Astrocyte (in vitro differentiated cells and primary cell): ENCODE data around the gene BTBD6. TPM values are rescaled to one million over a fixed set of nuclear protein-coding genes. Genes with fewer than 3 reads are reported as not detected.
A peak's percentile ranks its signal among the peaks of the same experiment; 100 is the strongest.
"Not testable (repeated sequence)": the region's sequence is repeated elsewhere in the genome, so short reads cannot be mapped to it uniquely, and the experiment has no call there.

Source experiments
- DNase-seq: peaks from one replicate; pipeline ENCODE4 v3.0.0-alpha.2; 2010; ENCODE audit warnings: low read depth
- FAIRE-seq: peaks from 2 replicates; lab custom pipeline; 2011; peaks lifted over from hg19 to GRCh38; lab: Jason Lieb, UNC
- H2AFZ ChIP-seq: 2 replicates; pipeline ENCODE4 v1.6.0; 2012; ENCODE audit warnings: low read depth, low read length, inconsistent platforms
- H3K27ac ChIP-seq: 2 replicates; pipeline ENCODE4 v1.5.1; 2011; ENCODE audit warnings: low read depth, low read length, inconsistent platforms
- H3K27me3 ChIP-seq: 2 replicates; pipeline ENCODE4 v1.6.0; 2011; ENCODE audit warnings: low read length, inconsistent platforms; ENCODE audit not compliant: insufficient read depth
- H3K36me3 ChIP-seq: 2 replicates; pipeline ENCODE4 v1.5.1; 2011; ENCODE audit warnings: low read length, inconsistent platforms; ENCODE audit not compliant: insufficient read depth
- H3K4me1 ChIP-seq: 2 replicates; pipeline ENCODE4 v1.5.1; 2011; ENCODE audit warnings: low read length, inconsistent platforms; ENCODE audit not compliant: insufficient read depth
- H3K4me2 ChIP-seq: 2 replicates; pipeline ENCODE4 v1.6.0; 2012; ENCODE audit warnings: low read length, inconsistent platforms
- H3K4me3 ChIP-seq: 2 replicates; pipeline ENCODE4 v1.5.1; 2011; ENCODE audit warnings: low read depth, mild to moderate bottlenecking, low read length, inconsistent platforms; ENCODE audit not compliant: insufficient read depth
- H3K79me2 ChIP-seq: 2 replicates; pipeline ENCODE4 v1.6.0; 2012; ENCODE audit warnings: mild to moderate bottlenecking, low read length, inconsistent platforms; ENCODE audit not compliant: insufficient read depth
- H3K9ac ChIP-seq: 2 replicates; pipeline ENCODE4 v1.6.0; 2012; ENCODE audit warnings: mild to moderate bottlenecking, low read length, inconsistent platforms
- H3K9me3 ChIP-seq: 2 replicates; pipeline ENCODE4 v1.5.1; 2012; ENCODE audit warnings: low read depth, mild to moderate bottlenecking, low read length, inconsistent platforms; ENCODE audit not compliant: insufficient read depth
- H4K20me1 ChIP-seq: 2 replicates; pipeline ENCODE4 v1.6.0; 2012; ENCODE audit warnings: low read length, inconsistent platforms; ENCODE audit not compliant: insufficient read depth
- H3K27ac Mint-ChIP-seq: one replicate; pipeline ENCODE4 v1.8.0; 2021; ENCODE audit warnings: mild to moderate bottlenecking, mixed read lengths; ENCODE audit not compliant: unreplicated experiment
- H3K27me3 Mint-ChIP-seq: one replicate; pipeline ENCODE4 v1.8.0; 2021; ENCODE audit warnings: low read depth, mixed read lengths; ENCODE audit not compliant: unreplicated experiment
- H3K36me3 Mint-ChIP-seq: one replicate; pipeline ENCODE4 v1.8.0; 2021; ENCODE audit warnings: low read depth, mixed read lengths; ENCODE audit not compliant: unreplicated experiment
- H3K4me1 Mint-ChIP-seq: one replicate; pipeline ENCODE4 v1.8.0; 2021; ENCODE audit warnings: low read depth, mixed read lengths; ENCODE audit not compliant: unreplicated experiment
- H3K4me3 Mint-ChIP-seq: one replicate; pipeline ENCODE4 v1.8.0; 2021; ENCODE audit warnings: mild to moderate bottlenecking, moderate library complexity, mixed read lengths; ENCODE audit not compliant: unreplicated experiment
- H3K9me3 Mint-ChIP-seq: one replicate; pipeline ENCODE4 v1.8.0; 2021; ENCODE audit warnings: mild to moderate bottlenecking, mixed read lengths; ENCODE audit not compliant: unreplicated experiment
- CTCF ChIP-seq: IDR thresholded peaks from 2 replicates; pipeline ENCODE4 v1.5.1; 2011; ENCODE audit warnings: low read depth, mild to moderate bottlenecking, inconsistent platforms, low read length, moderate library complexity; ENCODE audit not compliant: insufficient read depth
- EZH2 ChIP-seq: IDR thresholded peaks from 2 replicates; pipeline ENCODE4 v1.6.1; 2012; ENCODE audit warnings: mild to moderate bottlenecking, low read length, inconsistent platforms; ENCODE audit not compliant: insufficient read depth
- total RNA-seq: library from RNA; stranded (reverse); gene quantifications from 2 replicates; pipeline ENCODE4 v1.2.1, GENCODE V29; 2021

The BTBD6 gene
- total RNA-seq, 1 donor from 2014 or later, result 25.1 TPM

DNA sequence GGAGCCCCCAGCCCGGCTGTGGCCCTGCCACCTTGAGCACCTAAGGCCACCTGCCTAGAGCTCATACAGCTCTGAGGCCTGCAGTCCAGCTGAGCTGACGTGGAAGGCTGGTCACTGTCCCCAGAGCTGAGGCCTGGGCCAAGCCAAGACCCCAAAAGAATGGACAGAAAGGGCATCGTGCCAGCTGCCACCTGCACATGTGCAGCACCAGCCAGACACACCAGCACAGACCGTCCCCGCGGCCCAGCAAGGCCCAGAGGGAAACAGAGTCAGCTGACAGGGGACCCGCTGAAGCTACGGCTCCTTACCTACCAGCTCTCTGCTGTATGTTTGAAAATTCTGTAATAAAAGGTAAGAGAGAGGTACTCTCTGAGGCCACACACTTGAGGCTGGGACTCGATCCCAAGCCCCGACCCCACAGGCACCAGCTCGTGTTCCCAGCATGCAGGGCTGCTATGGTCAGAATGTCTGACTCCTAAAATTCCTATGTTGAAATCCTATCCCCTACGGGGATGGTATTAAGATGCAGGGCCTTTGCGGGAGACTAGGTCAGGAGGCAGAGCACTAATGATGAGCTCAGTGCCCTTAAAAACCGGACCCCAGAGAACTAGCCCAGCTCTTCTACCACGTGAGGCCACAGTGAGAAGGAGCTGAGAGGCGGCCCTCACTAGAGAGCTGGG, 27.1 kb downstream of the BTBD6 start:
- no peak overlapping the region for H3K4me3 ChIP-seq
- no peaks in the 10 kb centered on the region for H3K27me3 ChIP-seq
- H3K9ac ChIP-seq, result no peak overlapping the region
- Mint-ChIP-seq H3K27ac (no peak overlapping the region), H3K4me3 (no peak overlapping the region), H3K27me3 (no peaks in the 10 kb centered on the region), H3K4me1 (peaks cover 6% of the 10 kb centered on the region), H3K36me3 (peaks cover 2% of the 10 kb centered on the region), H3K9me3 (no peaks in the 10 kb centered on the region)
- H3K4me1 ChIP-seq, result no peaks in the 10 kb centered on the region
- H3K27ac ChIP-seq, result no peak overlapping the region
- H3K9me3 ChIP-seq, result no peaks in the 10 kb centered on the region
- DNase-seq, result peak; percentile 10
- no peak overlapping the region for H2AFZ ChIP-seq
- H3K79me2 ChIP-seq, result peaks cover 21% of the 10 kb centered on the region
- no peaks in the 10 kb centered on the region for H3K36me3 ChIP-seq
- H4K20me1 ChIP-seq, result peaks cover 42% of the 10 kb centered on the region
- H3K4me2 ChIP-seq, result no peak overlapping the region
- FAIRE-seq, result no peak
- TF ChIP-seq EZH2 (no peak), CTCF (no peak)

DNA sequence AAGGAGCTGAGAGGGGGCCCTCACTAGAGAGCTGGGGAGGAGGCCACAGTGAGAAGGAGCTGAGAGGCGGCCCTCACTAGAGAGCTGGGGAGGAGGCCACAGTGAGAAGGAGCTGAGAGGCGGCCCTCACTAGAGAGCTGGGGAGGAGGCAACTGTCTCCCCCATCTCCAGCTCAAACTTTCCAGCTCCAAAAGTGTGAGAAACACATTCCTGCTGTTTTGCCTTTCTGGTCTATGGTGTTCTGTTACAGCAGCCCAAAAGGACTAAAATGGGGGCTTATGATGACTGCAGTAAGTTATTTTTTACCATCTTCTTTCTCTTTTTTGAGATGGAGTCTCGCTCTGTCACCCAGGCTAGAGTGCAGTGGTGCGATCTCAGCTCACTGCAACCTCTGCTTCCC, 29.1 kb downstream of the BTBD6 start:
- not testable (repeated sequence) for H3K4me1 ChIP-seq, H3K36me3 Mint-ChIP-seq, H3K36me3 ChIP-seq, H3K27me3 ChIP-seq, FAIRE-seq, H3K9me3 Mint-ChIP-seq, DNase-seq, H3K4me2 ChIP-seq, H3K9ac ChIP-seq, H3K4me3 Mint-ChIP-seq, H3K27me3 Mint-ChIP-seq, H2AFZ ChIP-seq, H3K4me3 ChIP-seq, H3K9me3 ChIP-seq, H3K27ac Mint-ChIP-seq, H3K27ac ChIP-seq
- H4K20me1 ChIP-seq, result peaks cover 52% of the 10 kb centered on the region
- peaks cover 12% of the 10 kb centered on the region for H3K4me1 Mint-ChIP-seq
- H3K79me2 ChIP-seq, result peaks cover 30% of the 10 kb centered on the region

DNA sequence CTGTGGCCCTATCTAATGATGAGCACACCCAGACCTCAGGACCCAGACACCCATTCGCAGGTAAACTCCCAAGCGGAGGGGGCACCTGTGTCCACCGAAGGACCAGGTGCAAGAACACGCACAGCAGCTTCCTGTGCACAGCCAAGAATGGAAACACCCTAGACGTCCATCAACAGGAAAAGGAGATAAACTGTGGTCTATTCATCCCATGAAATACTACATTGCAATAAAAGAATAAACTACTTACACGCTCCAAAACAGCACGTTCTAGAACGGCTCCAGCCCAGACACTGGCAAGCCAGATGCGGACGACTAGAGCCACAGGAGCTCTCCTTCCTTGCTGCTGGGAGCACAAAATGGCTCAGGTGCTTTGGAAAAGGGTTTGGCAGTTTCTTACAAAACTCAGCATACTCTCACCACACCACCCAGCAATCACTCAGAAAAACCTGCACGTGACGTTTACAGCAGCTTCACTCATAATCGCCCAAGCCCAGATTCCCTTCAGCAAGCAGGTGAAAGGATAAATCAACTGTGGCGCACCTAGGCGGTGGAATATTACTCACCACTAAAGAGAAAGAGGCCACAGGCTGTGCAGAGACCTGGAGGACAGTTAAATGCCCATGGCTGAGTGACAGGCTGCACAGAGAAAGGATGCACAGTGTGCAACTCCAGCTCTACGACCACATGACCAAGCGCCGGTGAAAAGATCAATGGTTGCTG, 31.5 kb downstream of the BTBD6 start:
- Histone ChIP-seq H4K20me1 (peaks cover 61% of the 10 kb centered on the region), H3K4me2 (no peak overlapping the region), H3K27ac (no peak overlapping the region), H3K4me3 (no peak overlapping the region), H3K9ac (no peak overlapping the region), H3K79me2 (peaks cover 39% of the 10 kb centered on the region), H3K36me3 (no peaks in the 10 kb centered on the region), H2AFZ (no peak overlapping the region), H3K4me1 (no peaks in the 10 kb centered on the region), H3K9me3 (no peaks in the 10 kb centered on the region), H3K27me3 (no peaks in the 10 kb centered on the region)
- FAIRE-seq (no peak), DNase-seq (no peak)
- H3K9me3 Mint-ChIP-seq, result no peaks in the 10 kb centered on the region
- H3K36me3 Mint-ChIP-seq, result peaks cover 7% of the 10 kb centered on the region
- TF ChIP-seq CTCF (no peak), EZH2 (no peak)
- peak overlapping the region; percentile 44 for H3K27ac Mint-ChIP-seq
- peaks cover 12% of the 10 kb centered on the region for H3K4me1 Mint-ChIP-seq
- H3K27me3 Mint-ChIP-seq, result no peaks in the 10 kb centered on the region
- H3K4me3 Mint-ChIP-seq, result no peak overlapping the region
